Liver (tissue), 9 donors: ENCODE results near the gene DIO1. TPM values are rescaled to one million over a fixed set of nuclear protein-coding genes. Genes with fewer than 3 reads are reported as not detected.

ENCODE experiments used
- DNase-seq: peaks from one replicate; pipeline ENCODE4 v3.0.0-alpha.2; 2017; ENCODE audit warnings: low spot score
- H3K27ac ChIP-seq, 2 donors: one replicate each; pipeline ENCODE4 v1.7.0; 2013; ENCODE audit warnings: inconsistent platforms in 2 of 2, low read length in 2 of 2, control low read depth in 1 of 2, low read depth in 1 of 2, mild to moderate bottlenecking in 1 of 2
- H3K27me3 ChIP-seq, 4 donors: one replicate each; pipeline versions ENCODE4 v1.6.1 to v1.7.0; 2013; ENCODE audit warnings: low read length in 3 of 4, inconsistent platforms in 1 of 4, mild to moderate bottlenecking in 1 of 4, moderate library complexity in 1 of 4; ENCODE audit not compliant: control insufficient read depth in 4 of 4, insufficient read depth in 4 of 4
- H3K36me3 ChIP-seq, 4 donors: one replicate each; pipeline versions ENCODE4 v1.6.1 to v1.7.0; 2013; ENCODE audit warnings: low read length in 3 of 4, mild to moderate bottlenecking in 3 of 4, low read depth in 1 of 4, moderate library complexity in 1 of 4; ENCODE audit not compliant: control insufficient read depth in 4 of 4, insufficient read depth in 3 of 4
- H3K4me1 ChIP-seq, 4 donors: one replicate each; pipeline versions ENCODE4 v1.6.1 to v1.7.0; 2013; ENCODE audit warnings: low read length in 3 of 4, mild to moderate bottlenecking in 3 of 4, moderate library complexity in 1 of 4; ENCODE audit not compliant: control insufficient read depth in 4 of 4, insufficient read depth in 4 of 4
- H3K4me3 ChIP-seq, 3 donors: one replicate each; pipeline versions ENCODE4 v1.6.1 to v1.7.0; 2013; ENCODE audit warnings: low read length in 3 of 3, control low read depth in 1 of 3, low read depth in 1 of 3, mild to moderate bottlenecking in 1 of 3
- H3K9ac ChIP-seq, 2 donors: one replicate each; pipeline ENCODE4 v1.7.0; 2013; ENCODE audit warnings: low read length in 2 of 2, mild to moderate bottlenecking in 2 of 2, moderate library complexity in 2 of 2, control low read depth in 1 of 2, low read depth in 1 of 2
- H3K9me3 ChIP-seq, 4 donors: one replicate each; pipeline versions ENCODE4 v1.6.1 to v1.7.0; 2013; ENCODE audit warnings: low read length in 3 of 4; ENCODE audit not compliant: control insufficient read depth in 4 of 4
- CTCF ChIP-seq: fragments of 150-350 bp; IDR thresholded peaks from 2 replicates; pipeline ENCODE4 v1.5.1; 2017; ENCODE audit warnings: improper control_type of control experiment, low read depth, low read length; ENCODE audit not compliant: missing input control
- EGR1 ChIP-seq, 2 donors: IDR thresholded peaks; 2 replicates each; pipeline ENCODE4 v1.6.1; 2016 to 2018; ENCODE audit warnings: antibody characterized with exemption in 2 of 2, low read depth in 2 of 2
- FOXA1 ChIP-seq: IDR thresholded peaks from 2 replicates; pipeline ENCODE4 v1.6.1; 2016; ENCODE audit warnings: antibody characterized with exemption
- FOXA2 ChIP-seq: IDR thresholded peaks from 2 replicates; pipeline ENCODE4 v1.6.1; 2016; ENCODE audit warnings: antibody characterized with exemption
- GABPA ChIP-seq, 2 donors: IDR thresholded peaks in 1 of 2; conservative IDR thresholded peaks in 1 of 2; 2 replicates each; pipeline ENCODE4 v1.6.1; 2016; ENCODE audit warnings: antibody characterized with exemption in 2 of 2, mild to moderate bottlenecking in 1 of 2, moderate library complexity in 1 of 2
- HNF4A ChIP-seq, 2 donors: conservative IDR thresholded peaks; 2 replicates each; pipeline ENCODE4 v1.6.1; 2016; ENCODE audit warnings: antibody characterized with exemption in 2 of 2, mild to moderate bottlenecking in 2 of 2
- HNF4G ChIP-seq: IDR thresholded peaks from 2 replicates; pipeline ENCODE4 v1.6.1; 2016; ENCODE audit warnings: antibody characterized with exemption
- JUND ChIP-seq, 2 donors: IDR thresholded peaks; 2 replicates each; pipeline ENCODE4 v1.6.1; 2016; ENCODE audit warnings: antibody characterized with exemption in 2 of 2
- NR2F2 ChIP-seq: IDR thresholded peaks from 2 replicates; pipeline ENCODE4 v1.6.1; 2016; ENCODE audit warnings: antibody characterized with exemption
- RAD21 ChIP-seq, 2 donors: IDR thresholded peaks; 2 replicates each; pipeline ENCODE4 v1.6.1; 2016; ENCODE audit warnings: antibody characterized with exemption in 2 of 2, mild to moderate bottlenecking in 2 of 2
- REST ChIP-seq: IDR thresholded peaks from 2 replicates; pipeline ENCODE4 v1.6.1; 2016; ENCODE audit warnings: antibody characterized with exemption, mild to moderate bottlenecking
- RXRA ChIP-seq, 2 donors: IDR thresholded peaks; 2 replicates each; pipeline ENCODE4 v1.6.1; 2017 to 2018; ENCODE audit warnings: antibody characterized with exemption in 2 of 2, mild to moderate bottlenecking in 1 of 2
- SP1 ChIP-seq: IDR thresholded peaks from 2 replicates; pipeline ENCODE4 v1.6.1; 2018; ENCODE audit warnings: antibody characterized with exemption, mild to moderate bottlenecking
- TAF1 ChIP-seq: conservative IDR thresholded peaks from 2 replicates; pipeline ENCODE4 v1.6.1; 2016; ENCODE audit warnings: antibody characterized with exemption, mild to moderate bottlenecking
- YY1 ChIP-seq: IDR thresholded peaks from 2 replicates; pipeline ENCODE4 v1.6.1; 2016; ENCODE audit warnings: antibody characterized with exemption, mild to moderate bottlenecking
- WGBS: extraction: QIAGEN DNeasy Blood & Tissue Kit; methylation state at CpG from one replicate; pipeline ENCODE4 v1.1.7; 2013; 5-methylcytosine and 5-hydroxymethylcytosine counted together
- polyA plus RNA-seq, 2 donors: library from polyadenylated mRNA; stranded (reverse) in 1 of 2; unstranded in 1 of 2; fragments of 200-250 nt in 1 of 2; fragments of >200 nt in 1 of 2; fragmentation: Nextera tagmentation in 1 of 2; extraction: Ambion mirVana in 1 of 2; gene quantifications; one replicate each; pipeline versions ENCODE4 v1.2.1 to v1.2.3, GENCODE V29; 2013 to 2015
- total RNA-seq, 2 donors: library from RNA; depleted of rRNA; stranded (reverse); fragments of >200 nt; gene quantifications; one replicate each; pipeline ENCODE4 v1.2.3, GENCODE V29; 2014
- TF ChIP-seq, protein P1 (sequence below): IDR thresholded peaks from 2 replicates; pipeline ENCODE4 v1.6.1; 2016; ENCODE audit warnings: antibody characterized with exemption
- TF ChIP-seq, protein P2 (sequence below): IDR thresholded peaks from 2 replicates; pipeline ENCODE4 v1.6.1; 2016; ENCODE audit warnings: antibody characterized with exemption
- TF ChIP-seq, protein P3 (sequence below): IDR thresholded peaks from 2 replicates; pipeline ENCODE4 v1.6.1; 2016; ENCODE audit warnings: antibody characterized with exemption
- donor health status: healthy.
- donor health status: healthy.
- donor health status: healthy.
- donor health status: healthy.
- donor health status: healthy.

DIO1 gene
- total and polyA plus RNA-seq, 4 donors, result 23.9 to 176 (median 95.6) TPM

- no peaks in the 10 kb centered on the region for H3K4me1 ChIP-seq
- H3K9ac ChIP-seq, result no peak overlapping the region
- no peak overlapping the region for H3K27ac ChIP-seq
- no peaks in the 10 kb centered on the region for H3K27me3 ChIP-seq
- TF ChIP-seq RXRA (IDR thresholded peaks at IDR 0.05) (no peak), HNF4A (conservative IDR thresholded peaks at IDR 0.05) (no peak), RAD21 (IDR thresholded peaks at IDR 0.05) (no peak), YY1 (no peak), FOXA1 (no peak), GABPA (IDR thresholded peaks at IDR 0.05 in 1 of 2, conservative IDR thresholded peaks at IDR 0.05 in 1 of 2) (no peak), NR2F2 (no peak), HNF4G (no peak), JUND (IDR thresholded peaks at IDR 0.05) (no peak), SP1 (no peak), FOXA2 (no peak), EGR1 (IDR thresholded peaks at IDR 0.05; ENCODE audit: low read depth in 2 of 2) (no peak), CTCF (no peak), REST (no peak), TAF1 (no peak)
- TF ChIP-seq, protein P1, sequence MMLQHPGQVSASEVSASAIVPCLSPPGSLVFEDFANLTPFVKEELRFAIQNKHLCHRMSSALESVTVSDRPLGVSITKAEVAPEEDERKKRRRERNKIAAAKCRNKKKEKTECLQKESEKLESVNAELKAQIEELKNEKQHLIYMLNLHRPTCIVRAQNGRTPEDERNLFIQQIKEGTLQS, result no peak
- TF ChIP-seq, protein P2, sequence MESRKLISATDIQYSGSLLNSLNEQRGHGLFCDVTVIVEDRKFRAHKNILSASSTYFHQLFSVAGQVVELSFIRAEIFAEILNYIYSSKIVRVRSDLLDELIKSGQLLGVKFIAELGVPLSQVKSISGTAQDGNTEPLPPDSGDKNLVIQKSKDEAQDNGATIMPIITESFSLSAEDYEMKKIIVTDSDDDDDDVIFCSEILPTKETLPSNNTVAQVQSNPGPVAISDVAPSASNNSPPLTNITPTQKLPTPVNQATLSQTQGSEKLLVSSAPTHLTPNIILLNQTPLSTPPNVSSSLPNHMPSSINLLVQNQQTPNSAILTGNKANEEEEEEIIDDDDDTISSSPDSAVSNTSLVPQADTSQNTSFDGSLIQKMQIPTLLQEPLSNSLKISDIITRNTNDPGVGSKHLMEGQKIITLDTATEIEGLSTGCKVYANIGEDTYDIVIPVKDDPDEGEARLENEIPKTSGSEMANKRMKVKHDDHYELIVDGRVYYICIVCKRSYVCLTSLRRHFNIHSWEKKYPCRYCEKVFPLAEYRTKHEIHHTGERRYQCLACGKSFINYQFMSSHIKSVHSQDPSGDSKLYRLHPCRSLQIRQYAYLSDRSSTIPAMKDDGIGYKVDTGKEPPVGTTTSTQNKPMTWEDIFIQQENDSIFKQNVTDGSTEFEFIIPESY, result no peak
- TF ChIP-seq, protein P3, sequence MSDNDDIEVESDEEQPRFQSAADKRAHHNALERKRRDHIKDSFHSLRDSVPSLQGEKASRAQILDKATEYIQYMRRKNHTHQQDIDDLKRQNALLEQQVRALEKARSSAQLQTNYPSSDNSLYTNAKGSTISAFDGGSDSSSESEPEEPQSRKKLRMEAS, result no peak
- H3K4me3 ChIP-seq, result no peak overlapping the region
- WGBS, result 87% methylated on average over 6 of the region's 6 CpGs
- no peak for DNase-seq
- peaks cover 0 to 4% (median under 1%) of the 10 kb centered on the region in 4 donors for H3K9me3 ChIP-seq
- peaks cover 3 to 16% (median 9%) of the 10 kb centered on the region in 4 donors for H3K36me3 ChIP-seq
Observed at GRCh38 chr1:53847980-53848379, 46.0 kb upstream of the DIO1 start.
